ENCODE measurements around the gene NTRK2. TPM values are rescaled to one million over a fixed set of nuclear protein-coding genes. Genes with fewer than 3 reads are reported as not detected.

The NTRK2 gene
- total RNA-seq, 4 donors from 2014 or later = 2.6 to 8.5 (median 6.0) TPM

- TF ChIP-seq EP300 (IDR thresholded peaks at IDR 0.05) (no peak), POLR2A (IDR thresholded peaks at IDR 0.05) (no peak), CTCF (IDR thresholded peaks at IDR 0.05) (no peak)
These were observed 142.8 kb downstream of the NTRK2 start for GRCh38 chr9:84812355-84812754.

GRCh38 chr9:84812847-84813246, 143.3 kb downstream of the NTRK2 start:
- Histone ChIP-seq H3K4me3 (no peak overlapping the region), H3K36me3 (no peaks in the 10 kb centered on the region), H3K4me1 (no peaks in the 10 kb centered on the region), H3K27ac (no peak overlapping the region), H3K27me3 (no peaks in the 10 kb centered on the region), H3K9me3 (no peaks in the 10 kb centered on the region)
- TF ChIP-seq CTCF (IDR thresholded peaks at IDR 0.05) (no peak), POLR2A (IDR thresholded peaks at IDR 0.05) (no peak), POLR2AphosphoS5 (IDR thresholded peaks at IDR 0.05) (no peak), EP300 (IDR thresholded peaks at IDR 0.05) (no peak)
- ATAC-seq = no peak
- 58 to 79% methylated on average over 1 to 3 of the region's 3 CpGs for WGBS, 2 donors (ENCODE audit: low coverage in 1 of 2)

More at GRCh38 chr9:84812355-84812754, 142.8 kb downstream of the NTRK2 start:
- ATAC-seq = no peak
- H3K9me3 ChIP-seq = no peaks in the 10 kb centered on the region
- H3K27ac ChIP-seq = no peak overlapping the region
- WGBS, 2 donors (ENCODE audit: low coverage in 1 of 2) = 93% methylated on average over 2 to 5 of the region's 5 CpGs
- no peaks in the 10 kb centered on the region for H3K4me1 ChIP-seq
- H3K4me3 ChIP-seq = no peak overlapping the region
- H3K36me3 ChIP-seq = no peaks in the 10 kb centered on the region
- no peaks in the 10 kb centered on the region for H3K27me3 ChIP-seq

GRCh38 chr9:84815554-84815953, 146.0 kb downstream of the NTRK2 start:
- no peak for ATAC-seq
- TF ChIP-seq POLR2AphosphoS5 (IDR thresholded peaks at IDR 0.05) (no peak), EP300 (IDR thresholded peaks at IDR 0.05) (no peak), CTCF (IDR thresholded peaks at IDR 0.05) (no peak), POLR2A (IDR thresholded peaks at IDR 0.05) (no peak)
- no peak overlapping the region for H3K4me3 ChIP-seq
- H3K27ac ChIP-seq = no peak overlapping the region
- H3K4me1 ChIP-seq = peaks cover 0 to 14% (median 0%) of the 10 kb centered on the region in 3 donors
- WGBS, 2 donors (ENCODE audit: low coverage in 1 of 2) = 92 to 100% methylated on average over 1 of the region's 1 CpG
- no peaks in the 10 kb centered on the region for H3K27me3 ChIP-seq
- no peaks in the 10 kb centered on the region for H3K9me3 ChIP-seq
- no peaks in the 10 kb centered on the region for H3K36me3 ChIP-seq

GRCh38 chr9:84817038-84817437, 147.5 kb downstream of the NTRK2 start:
- H3K36me3 ChIP-seq = no peaks in the 10 kb centered on the region
- H3K27ac ChIP-seq = no peak overlapping the region
- 97 to 98% methylated on average over 6 of the region's 6 CpGs for WGBS, 2 donors (ENCODE audit: low coverage in 1 of 2)
- no peaks in the 10 kb centered on the region for H3K9me3 ChIP-seq
- peaks cover 0 to 17% (median 0%) of the 10 kb centered on the region in 3 donors for H3K4me1 ChIP-seq
- no peaks in the 10 kb centered on the region for H3K27me3 ChIP-seq
- no peak for TF ChIP-seq EP300 (IDR thresholded peaks at IDR 0.05)
- ATAC-seq = no peak
- no peak overlapping the region for H3K4me3 ChIP-seq

GRCh38 chr9:84818791-84819190, 149.3 kb downstream of the NTRK2 start:
- H3K27ac ChIP-seq = no peak overlapping the region
- no peaks in the 10 kb centered on the region for H3K36me3 ChIP-seq
- no peak overlapping the region for H3K4me3 ChIP-seq
- 31 to 51% methylated on average over 4 to 9 of the region's 9 CpGs for WGBS, 2 donors (ENCODE audit: low coverage in 1 of 2)
- H3K9me3 ChIP-seq = no peaks in the 10 kb centered on the region
- TF ChIP-seq POLR2AphosphoS5 (IDR thresholded peaks at IDR 0.05) (no peak), POLR2A (IDR thresholded peaks at IDR 0.05) (no peak), CTCF (IDR thresholded peaks at IDR 0.05) (no peak), EP300 (IDR thresholded peaks at IDR 0.05) (no peak)
- ATAC-seq = no peak
- peaks cover 0 to 25% (median 0%) of the 10 kb centered on the region in 3 donors for H3K4me1 ChIP-seq
- H3K27me3 ChIP-seq = no peaks in the 10 kb centered on the region

Data from gastroesophageal sphincter (tissue), 4 donors.